ENCODE results near the gene PNLDC1.

PNLDC1 gene

GRCh38 chr6:159778131-159778530, 21.9 kb upstream of the PNLDC1 start:
- DNase-seq (ENCODE audit: extremely low spot score) = no peak
- TF ChIP-seq CTBP1 (IDR thresholded peaks at IDR 0.05; ENCODE audit: borderline replicate concordance) (no peak), TARDBP (IDR thresholded peaks at IDR 0.05) (no peak), SUZ12 (IDR thresholded peaks at IDR 0.05) (no peak)
- ChIA-PET CTCF (no interaction called here), POLR2A (interaction anchor here (0.7 to 1.5 kb wide), 3 partner anchors 11 to 12 kb away, joined by 5 to 9 read pairs (median 8); partner anchors contain the start of genes MRPL18 and TCP1)

GRCh38 chr6:159778542-159779103, 21.5 kb upstream of the PNLDC1 start:
- ChIA-PET CTCF (no interaction called here), POLR2A (interaction anchor here (1.1 to 1.5 kb wide), 2 partner anchors 11 to 17 kb away, joined by 3 to 9 read pairs; partner anchors contain the start of genes ACAT2, MRPL18 and TCP1)
- TF ChIP-seq ELF4 (IDR thresholded peaks at IDR 0.05) (no peak), NFRKB (IDR thresholded peaks at IDR 0.05) (no peak), HDGF (IDR thresholded peaks at IDR 0.05; ENCODE audit: borderline replicate concordance) (no peak), SP1 (IDR thresholded peaks at IDR 0.05) (no peak), CTBP1 (IDR thresholded peaks at IDR 0.05; ENCODE audit: borderline replicate concordance) (no peak), FOXM1 (IDR thresholded peaks at IDR 0.05; ENCODE audit: borderline replicate concordance) (no peak), FOXA1 (IDR thresholded peaks at IDR 0.05) (no peak), BHLHE40 (IDR thresholded peaks at IDR 0.05; ENCODE audit: borderline replicate concordance) (no peak), PKNOX1 (IDR thresholded peaks at IDR 0.05) (no peak), TARDBP (IDR thresholded peaks at IDR 0.05) (no peak), L3MBTL2 (conservative IDR thresholded peaks at IDR 0.05) (no peak), FOXK2 (IDR thresholded peaks at IDR 0.05) (no peak), ARNT (IDR thresholded peaks at IDR 0.05) (no peak), LEF1 (IDR thresholded peaks at IDR 0.05; ENCODE audit: borderline replicate concordance) (no peak), ZNF384 (IDR thresholded peaks at IDR 0.05) (no peak), SUZ12 (IDR thresholded peaks at IDR 0.05) (no peak)
- DNase-seq (ENCODE audit: extremely low spot score) = no peak

GRCh38 chr6:159788276-159788675, 11.8 kb upstream of the PNLDC1 start:
- TF ChIP-seq L3MBTL2 (conservative IDR thresholded peaks at IDR 0.05) = no peak
- no peak for TF ChIP-seq NFRKB (IDR thresholded peaks at IDR 0.05)
- TF ChIP-seq SUZ12 (IDR thresholded peaks at IDR 0.05) = no peak
- no peak for TF ChIP-seq PKNOX1 (IDR thresholded peaks at IDR 0.05)
- no peak for TF ChIP-seq FOXA1 (IDR thresholded peaks at IDR 0.05)
- no peak for TF ChIP-seq SP1 (IDR thresholded peaks at IDR 0.05)
- TF ChIP-seq TARDBP (IDR thresholded peaks at IDR 0.05) = no peak
- TF ChIP-seq LEF1 (IDR thresholded peaks at IDR 0.05; ENCODE audit: borderline replicate concordance) = no peak
- no peak for TF ChIP-seq FOXK2 (IDR thresholded peaks at IDR 0.05)
- no peak for TF ChIP-seq HDGF (IDR thresholded peaks at IDR 0.05; ENCODE audit: borderline replicate concordance)
- no peak for TF ChIP-seq ELF4 (IDR thresholded peaks at IDR 0.05)
- TF ChIP-seq BHLHE40 (IDR thresholded peaks at IDR 0.05; ENCODE audit: borderline replicate concordance) = no peak
- no peak for TF ChIP-seq CTBP1 (IDR thresholded peaks at IDR 0.05; ENCODE audit: borderline replicate concordance)
- TF ChIP-seq ZNF384 (IDR thresholded peaks at IDR 0.05) = no peak
- TF ChIP-seq ARNT (IDR thresholded peaks at IDR 0.05) = no peak
- ChIA-PET CTCF (interaction anchor here (0.6 kb wide), 1 partner anchor 638 kb away, joined by 4 read pairs; no protein-coding TSS in a partner anchor), POLR2A (interaction anchor here (1.0 to 5.2 kb wide), 9 partner anchors 14 to 94 kb away, joined by 3 to 97 read pairs (median 3); partner anchors contain the start of genes ACAT2 and WTAP)
- no peak for DNase-seq (ENCODE audit: extremely low spot score)

GRCh38 chr6:159788753-159789376, 11.2 kb upstream of the PNLDC1 start:
- peak; percentile 38 for DNase-seq (ENCODE audit: extremely low spot score)
- ChIA-PET CTCF (no interaction called here), POLR2A (interaction anchor here (0.6 to 5.2 kb wide), 15 partner anchors 10 to 789 kb away, joined by 3 to 97 read pairs (median 5); partner anchors contain the start of genes ACAT2, RSPH3 and WTAP)
- TF ChIP-seq NFRKB (IDR thresholded peaks at IDR 0.05) (no peak), SUZ12 (IDR thresholded peaks at IDR 0.05) (no peak), FOXM1 (IDR thresholded peaks at IDR 0.05; ENCODE audit: borderline replicate concordance) (no peak), ELF4 (IDR thresholded peaks at IDR 0.05) (no peak), BHLHE40 (IDR thresholded peaks at IDR 0.05; ENCODE audit: borderline replicate concordance) (no peak), HDGF (IDR thresholded peaks at IDR 0.05; ENCODE audit: borderline replicate concordance) (no peak), FOXA1 (IDR thresholded peaks at IDR 0.05) (no peak), TARDBP (IDR thresholded peaks at IDR 0.05) (no peak), PKNOX1 (IDR thresholded peaks at IDR 0.05) (no peak)

GRCh38 chr6:159789377-159790148, 10.5 kb upstream of the PNLDC1 start, which contains the start of gene TCP1:
TSS of gene TCP1 (minus strand) at chr6:159789602. CDS start at chr6:159789468, 134 bp downstream.
- POLR2A ChIA-PET = interaction anchor here (0.5 to 5.2 kb wide), 36 partner anchors 9 to 790 kb away, joined by 3 to 97 read pairs (median 5); partner anchors contain the start of genes ACAT2, PNLDC1, RSPH3 and WTAP
- TF ChIP-seq FOXK2 (IDR thresholded peaks at IDR 0.05) (peak; percentile 71; the same call in 1 of the 2 replicates), FOXM1 (IDR thresholded peaks at IDR 0.05; ENCODE audit: borderline replicate concordance) (no peak), NFRKB (IDR thresholded peaks at IDR 0.05) (no peak), TARDBP (IDR thresholded peaks at IDR 0.05) (no peak), ELF4 (IDR thresholded peaks at IDR 0.05) (peak; percentile 75), ZNF384 (IDR thresholded peaks at IDR 0.05) (no peak), CTBP1 (IDR thresholded peaks at IDR 0.05; ENCODE audit: borderline replicate concordance) (no peak), ARNT (IDR thresholded peaks at IDR 0.05) (no peak), SP1 (IDR thresholded peaks at IDR 0.05) (no peak), HDGF (IDR thresholded peaks at IDR 0.05; ENCODE audit: borderline replicate concordance) (no peak), SUZ12 (IDR thresholded peaks at IDR 0.05) (no peak), BHLHE40 (IDR thresholded peaks at IDR 0.05; ENCODE audit: borderline replicate concordance) (no peak), FOXA1 (IDR thresholded peaks at IDR 0.05) (no peak), PKNOX1 (IDR thresholded peaks at IDR 0.05) (no peak), LEF1 (IDR thresholded peaks at IDR 0.05; ENCODE audit: borderline replicate concordance) (no peak), L3MBTL2 (conservative IDR thresholded peaks at IDR 0.05) (peak; percentile 86)
- CTCF ChIA-PET = no interaction called here
- DNase-seq (ENCODE audit: extremely low spot score) = peak; percentile 97
